ENCODE data around the gene PRX. TPM values are rescaled to one million over a fixed set of nuclear protein-coding genes. Genes with fewer than 3 reads are reported as not detected.

PRX gene
- total and polyA plus RNA-seq, 2 of the 13 experiments (the other 11 are each of a cell fraction or from before 2014, with no cell fraction given), result 0.66 TPM

- TF ChIP-seq ZFX (CRISPR knock-in tag; IDR thresholded peaks at IDR 0.05; ENCODE audit: low read depth) (peak; percentile 97), NFRKB (IDR thresholded peaks at IDR 0.05) (no peak), ZNF34 (CRISPR knock-in tag; IDR thresholded peaks at IDR 0.05; ENCODE audit: borderline replicate concordance) (no peak), ZNF503 (CRISPR knock-in tag; IDR thresholded peaks at IDR 0.05) (no peak; the same call in 1 of the 2 replicates), TCF12 (IDR thresholded peaks at IDR 0.05) (no peak), TCF12 (CRISPR knock-in tag; IDR thresholded peaks at IDR 0.05) (no peak), ZNF839 (CRISPR knock-in tag; IDR thresholded peaks at IDR 0.05; ENCODE audit: borderline replicate concordance) (no peak; the same call in 1 of the 2 replicates), CREBL2 (CRISPR knock-in tag; IDR thresholded peaks at IDR 0.05; ENCODE audit: borderline replicate concordance) (peak; percentile 53; the same call in 1 of the 2 replicates), GFI1 (CRISPR knock-in tag; IDR thresholded peaks at IDR 0.05; ENCODE audit: borderline replicate concordance) (peak; percentile 18; the same call in 1 of the 2 replicates), BRCA1 (CRISPR knock-in tag; IDR thresholded peaks at IDR 0.05) (no peak), AKAP8 (CRISPR knock-in tag; IDR thresholded peaks at IDR 0.05) (peak; percentile 66; the same call in 1 of the 2 replicates), CHD2 (IDR thresholded peaks at IDR 0.05; ENCODE audit: low read depth, low read length) (no peak), SP4 (CRISPR knock-in tag; IDR thresholded peaks at IDR 0.05) (peak; percentile 86), ZFAT (CRISPR knock-in tag; conservative IDR thresholded peaks at IDR 0.05) (0 out of 2 replicates have a peak, but pooled peaks have one; percentile 19), ZNF615 (CRISPR knock-in tag; IDR thresholded peaks at IDR 0.05; ENCODE audit: borderline replicate concordance) (no peak), ZMAT3 (CRISPR knock-in tag; conservative IDR thresholded peaks at IDR 0.05) (0 out of 2 replicates have a peak, but pooled peaks have one; percentile 18), ASH2L (IDR thresholded peaks at IDR 0.05; ENCODE audit: insufficient read length, low read depth, low read length) (peak; percentile 59), HNRNPLL (IDR thresholded peaks at IDR 0.05; ENCODE audit: low read depth, low read length, poor library complexity, severe bottlenecking) (peak; percentile 76), ZBTB38 (CRISPR knock-in tag; IDR thresholded peaks at IDR 0.05) (peak; percentile 75), SMARCC2 (IDR thresholded peaks at IDR 0.05) (no peak), ZNF331 (CRISPR knock-in tag; IDR thresholded peaks at IDR 0.05) (peak; percentile 76), ZNF317 (CRISPR knock-in tag; IDR thresholded peaks at IDR 0.05) (peak; percentile 81), GATA4 (IDR thresholded peaks at IDR 0.05; ENCODE audit: borderline replicate concordance, low read depth) (peak; percentile 25; the same call in 1 of the 2 replicates), SAP130 (CRISPR knock-in tag; IDR thresholded peaks at IDR 0.05; ENCODE audit: low read depth) (peak; percentile 93)
Measured at GRCh38 chr19:40420766-40421765, 7.9 kb upstream of the PRX start (continued).

All from HepG2 (cell line).